Measurements from ENCODE around the gene NFIB.

The NFIB gene

DNA sequence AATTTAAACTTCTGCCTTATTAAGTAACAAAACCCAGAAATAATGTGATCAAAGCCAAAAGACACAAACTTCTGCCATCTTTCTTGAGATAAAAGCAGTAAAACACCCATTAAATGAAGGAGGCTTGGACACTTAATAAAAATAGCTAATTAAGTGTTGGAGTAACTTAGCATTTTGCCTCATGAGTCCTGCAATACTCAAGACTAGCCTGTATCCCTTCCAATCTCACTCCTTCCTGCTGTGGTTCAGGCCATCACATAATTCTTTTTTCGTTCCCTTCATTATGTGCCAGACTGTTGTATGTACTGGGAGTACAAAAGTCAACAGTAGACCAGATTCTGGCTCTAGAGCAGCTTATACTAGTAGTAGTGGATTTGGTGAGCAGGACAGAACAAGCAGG lies 250.2 kb downstream of the NFIB start:
- TF ChIP-seq PAX5 (IDR thresholded peaks at IDR 0.05; ENCODE audit: insufficient read depth, low read length, severe bottlenecking): no peak
- no peak for TF ChIP-seq POLR2A (IDR thresholded peaks at IDR 0.05; ENCODE audit: low read depth, low read length)
- no peak for TF ChIP-seq POLR2AphosphoS5 (IDR thresholded peaks at IDR 0.05; ENCODE audit: low read depth, low read length)
- TF ChIP-seq SPI1 (IDR thresholded peaks at IDR 0.05; ENCODE audit: low read depth, low read length): no peak
- no peak for TF ChIP-seq TAF1 (IDR thresholded peaks at IDR 0.05; ENCODE audit: low read depth, low read length)
- TF ChIP-seq POU2F2 (IDR thresholded peaks at IDR 0.05; ENCODE audit: low read depth, low read length): no peak
- FAIRE-seq (no peak), DNase-seq (ENCODE audit: insufficient read length, low spot score) (no peak)

- TF ChIP-seq POLR2A (IDR thresholded peaks at IDR 0.05; ENCODE audit: low read depth, low read length) (no peak), SPI1 (IDR thresholded peaks at IDR 0.05; ENCODE audit: low read depth, low read length) (no peak), PAX5 (IDR thresholded peaks at IDR 0.05; ENCODE audit: insufficient read depth, low read length, severe bottlenecking) (no peak), POLR2AphosphoS5 (IDR thresholded peaks at IDR 0.05; ENCODE audit: low read depth, low read length) (no peak), TAF1 (IDR thresholded peaks at IDR 0.05; ENCODE audit: low read depth, low read length) (no peak), POU2F2 (IDR thresholded peaks at IDR 0.05; ENCODE audit: low read depth, low read length) (no peak)
- no peak for DNase-seq (ENCODE audit: insufficient read length, low spot score)
- FAIRE-seq: no peak
These were observed 251.2 kb downstream of the NFIB start for GRCh38 chr9:14062586-14063221.

DNA sequence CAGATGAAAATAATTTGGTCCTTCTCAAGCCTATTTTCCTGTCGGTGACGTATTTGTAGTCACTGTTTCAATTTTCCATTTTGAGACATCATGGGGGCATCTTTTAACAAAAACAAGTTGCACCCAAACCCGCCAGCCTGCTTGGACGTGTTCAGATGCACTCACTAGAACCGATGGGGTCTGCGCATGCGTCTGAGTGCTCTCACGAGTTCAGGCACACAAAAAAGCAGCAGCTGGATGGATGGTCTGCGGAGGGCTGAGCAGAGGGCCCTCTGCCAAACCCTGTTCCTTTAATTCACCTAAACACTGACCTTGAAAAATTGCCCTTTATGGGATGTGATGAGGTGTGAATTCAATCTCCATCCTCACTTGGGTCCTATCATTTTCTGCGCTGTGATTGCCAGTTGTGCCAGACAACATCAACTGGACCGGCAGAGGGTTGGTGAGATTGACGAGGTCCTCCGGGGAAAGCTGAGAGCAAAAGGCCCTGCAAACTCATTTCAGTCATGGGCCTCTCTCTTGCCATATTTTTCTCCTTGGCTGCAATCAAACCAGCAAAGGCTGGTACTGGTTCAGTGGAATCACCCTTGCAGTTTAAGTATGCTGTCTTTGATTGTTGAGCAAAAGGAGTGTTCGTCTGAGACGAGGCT lies 251.9 kb downstream of the NFIB start:
- FAIRE-seq: no peak
- TF ChIP-seq SPI1 (IDR thresholded peaks at IDR 0.05; ENCODE audit: low read depth, low read length) (no peak), POLR2A (IDR thresholded peaks at IDR 0.05; ENCODE audit: low read depth, low read length) (no peak), POLR2AphosphoS5 (IDR thresholded peaks at IDR 0.05; ENCODE audit: low read depth, low read length) (no peak), TAF1 (IDR thresholded peaks at IDR 0.05; ENCODE audit: low read depth, low read length) (no peak), POU2F2 (IDR thresholded peaks at IDR 0.05; ENCODE audit: low read depth, low read length) (no peak), PAX5 (IDR thresholded peaks at IDR 0.05; ENCODE audit: insufficient read depth, low read length, severe bottlenecking) (no peak)
- DNase-seq (ENCODE audit: insufficient read length, low spot score): no peak

- TF ChIP-seq POLR2AphosphoS5 (IDR thresholded peaks at IDR 0.05; ENCODE audit: low read depth, low read length) (no peak), POU2F2 (IDR thresholded peaks at IDR 0.05; ENCODE audit: low read depth, low read length) (no peak), SPI1 (IDR thresholded peaks at IDR 0.05; ENCODE audit: low read depth, low read length) (no peak), TAF1 (IDR thresholded peaks at IDR 0.05; ENCODE audit: low read depth, low read length) (no peak), PAX5 (IDR thresholded peaks at IDR 0.05; ENCODE audit: insufficient read depth, low read length, severe bottlenecking) (no peak), POLR2A (IDR thresholded peaks at IDR 0.05; ENCODE audit: low read depth, low read length) (no peak)
- DNase-seq (ENCODE audit: insufficient read length, low spot score) (no peak), FAIRE-seq (no peak)
These were observed 255.6 kb downstream of the NFIB start for GRCh38 chr9:14058325-14058688.

GRCh38 chr9:14057368-14058324 lies 256.3 kb downstream of the NFIB start:
- FAIRE-seq (no peak), DNase-seq (ENCODE audit: insufficient read length, low spot score) (no peak)
- no peak for TF ChIP-seq POLR2AphosphoS5 (IDR thresholded peaks at IDR 0.05; ENCODE audit: low read depth, low read length)
- TF ChIP-seq POLR2A (IDR thresholded peaks at IDR 0.05; ENCODE audit: low read depth, low read length): no peak
- no peak for TF ChIP-seq POU2F2 (IDR thresholded peaks at IDR 0.05; ENCODE audit: low read depth, low read length)
- no peak for TF ChIP-seq SPI1 (IDR thresholded peaks at IDR 0.05; ENCODE audit: low read depth, low read length)
- TF ChIP-seq PAX5 (IDR thresholded peaks at IDR 0.05; ENCODE audit: insufficient read depth, low read length, severe bottlenecking): no peak
- no peak for TF ChIP-seq TAF1 (IDR thresholded peaks at IDR 0.05; ENCODE audit: low read depth, low read length)

DNA sequence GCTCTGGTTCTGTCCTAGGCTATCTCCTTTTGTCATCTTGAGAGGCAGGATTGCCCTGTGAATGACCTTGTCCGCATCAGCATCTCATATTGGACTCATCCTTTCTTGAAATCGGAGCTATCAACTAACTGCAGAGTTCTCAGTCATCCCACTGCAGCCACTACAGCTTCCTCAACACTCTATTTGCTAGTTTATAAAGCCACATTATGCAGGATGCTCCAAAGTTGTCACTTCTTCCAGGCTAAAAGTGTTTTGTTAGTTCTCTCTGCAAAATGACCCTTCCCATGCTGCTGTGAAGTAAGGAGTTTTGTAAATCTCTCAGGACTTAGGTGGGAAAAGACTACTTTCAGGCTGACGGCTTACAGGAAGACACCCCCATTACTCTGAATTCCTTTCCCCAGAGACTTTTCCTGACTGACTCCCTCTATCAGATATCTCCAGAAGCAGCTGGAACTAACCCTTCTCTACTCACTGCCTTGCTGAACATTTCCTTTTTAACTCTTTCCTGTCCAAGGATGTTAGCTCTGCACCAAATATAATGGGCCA lies 257.6 kb downstream of the NFIB start:
- DNase-seq (ENCODE audit: insufficient read length, low spot score) (no peak), FAIRE-seq (no peak)
- no peak for TF ChIP-seq PAX5 (IDR thresholded peaks at IDR 0.05; ENCODE audit: insufficient read depth, low read length, severe bottlenecking)
- no peak for TF ChIP-seq TAF1 (IDR thresholded peaks at IDR 0.05; ENCODE audit: low read depth, low read length)
- no peak for TF ChIP-seq POU2F2 (IDR thresholded peaks at IDR 0.05; ENCODE audit: low read depth, low read length)
- no peak for TF ChIP-seq SPI1 (IDR thresholded peaks at IDR 0.05; ENCODE audit: low read depth, low read length)
- no peak for TF ChIP-seq POLR2AphosphoS5 (IDR thresholded peaks at IDR 0.05; ENCODE audit: low read depth, low read length)
- TF ChIP-seq POLR2A (IDR thresholded peaks at IDR 0.05; ENCODE audit: low read depth, low read length): no peak

DNA sequence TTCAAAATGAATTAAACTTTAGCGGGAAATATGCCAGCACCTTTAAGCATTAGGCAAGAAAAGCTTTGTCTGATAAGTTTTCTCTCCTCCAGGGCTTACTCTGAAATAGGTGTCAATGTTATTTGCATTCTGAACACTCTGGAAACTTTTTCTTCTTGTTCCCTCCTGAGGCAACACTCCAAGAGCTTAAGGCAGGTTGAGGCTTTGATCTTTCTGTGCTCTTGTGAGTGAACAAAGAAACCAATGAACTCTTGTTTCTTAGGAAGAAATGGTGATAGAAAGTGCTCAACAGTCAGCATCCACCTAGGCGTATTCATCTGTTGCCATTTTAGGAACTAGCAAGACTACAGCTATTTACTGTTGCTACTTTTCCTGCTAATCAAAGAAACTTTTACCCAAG lies 259.8 kb downstream of the NFIB start:
- TF ChIP-seq POLR2AphosphoS5 (IDR thresholded peaks at IDR 0.05; ENCODE audit: low read depth, low read length) (no peak), POU2F2 (IDR thresholded peaks at IDR 0.05; ENCODE audit: low read depth, low read length) (no peak), SPI1 (IDR thresholded peaks at IDR 0.05; ENCODE audit: low read depth, low read length) (no peak), TAF1 (IDR thresholded peaks at IDR 0.05; ENCODE audit: low read depth, low read length) (no peak), PAX5 (IDR thresholded peaks at IDR 0.05; ENCODE audit: insufficient read depth, low read length, severe bottlenecking) (no peak), POLR2A (IDR thresholded peaks at IDR 0.05; ENCODE audit: low read depth, low read length) (no peak)
- DNase-seq (ENCODE audit: insufficient read length, low spot score) (no peak), FAIRE-seq (no peak)

- TF ChIP-seq PAX5 (IDR thresholded peaks at IDR 0.05; ENCODE audit: insufficient read depth, low read length, severe bottlenecking): no peak
- TF ChIP-seq SPI1 (IDR thresholded peaks at IDR 0.05; ENCODE audit: low read depth, low read length): no peak
- DNase-seq (ENCODE audit: insufficient read length, low spot score) (no peak), FAIRE-seq (no peak)
These were observed 261.6 kb downstream of the NFIB start for GRCh38 chr9:14052359-14052758.

GRCh38 chr9:14051419-14051818 lies 262.5 kb downstream of the NFIB start:
- no peak for DNase-seq (ENCODE audit: insufficient read length, low spot score)
- no peak for FAIRE-seq
- no peak for TF ChIP-seq SPI1 (IDR thresholded peaks at IDR 0.05; ENCODE audit: low read depth, low read length)
- no peak for TF ChIP-seq PAX5 (IDR thresholded peaks at IDR 0.05; ENCODE audit: insufficient read depth, low read length, severe bottlenecking)
- no peak for TF ChIP-seq POU2F2 (IDR thresholded peaks at IDR 0.05; ENCODE audit: low read depth, low read length)
- TF ChIP-seq TAF1 (IDR thresholded peaks at IDR 0.05; ENCODE audit: low read depth, low read length): no peak
- TF ChIP-seq POLR2AphosphoS5 (IDR thresholded peaks at IDR 0.05; ENCODE audit: low read depth, low read length): no peak
- no peak for TF ChIP-seq POLR2A (IDR thresholded peaks at IDR 0.05; ENCODE audit: low read depth, low read length)
